HG03575 (cell line): ENCODE data around the gene PMFBP1.

ENCODE experiments used
- ATAC-seq: cut with Tn5 transposase; IDR thresholded peaks from one replicate; pipeline ENCODE4 v1.9.1; 2021; ENCODE audit not compliant: unreplicated experiment, insufficient number of reproducible peaks, low FRiP score; ENCODE audit errors: extremely low read depth

Gene PMFBP1

DNA sequence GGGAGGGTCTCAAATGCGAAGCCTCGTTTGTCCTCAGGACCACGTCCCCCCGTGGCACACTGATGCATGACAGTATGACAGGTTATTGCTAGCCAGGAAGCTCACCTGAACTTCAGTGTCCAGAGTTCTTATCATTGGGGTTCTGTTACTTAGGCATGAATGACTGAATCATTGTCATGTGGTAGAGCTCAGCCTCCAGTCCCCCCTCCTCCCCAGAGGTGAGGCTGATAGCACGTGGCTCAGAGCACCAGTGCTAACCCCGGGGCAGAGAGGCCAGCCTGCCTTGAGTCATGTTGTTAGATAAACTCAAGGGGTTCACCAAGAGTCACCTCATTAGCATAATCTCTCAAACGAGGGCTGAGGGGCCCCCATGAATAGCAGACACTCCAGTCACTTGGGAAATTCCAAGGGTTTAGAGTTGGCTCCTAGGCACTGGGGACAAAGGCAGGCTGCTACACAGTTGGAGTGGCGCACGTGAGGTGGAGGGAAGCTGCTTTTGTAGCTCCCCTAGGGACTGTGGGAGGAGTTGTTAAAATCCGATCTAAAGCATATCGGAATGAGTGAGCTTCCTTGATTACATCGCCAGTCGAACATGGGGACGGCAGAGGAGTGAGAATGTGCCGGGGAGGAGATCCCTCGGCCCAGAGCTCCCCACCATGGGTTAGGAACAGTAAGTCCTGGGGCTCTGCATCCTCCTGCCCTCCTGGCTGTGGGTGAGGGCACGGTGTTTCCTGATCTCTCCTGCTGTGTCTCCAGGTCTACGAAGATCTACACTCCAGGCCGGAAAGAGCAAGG lies 60.1 kb downstream of the PMFBP1 start:
- no peak for ATAC-seq

DNA sequence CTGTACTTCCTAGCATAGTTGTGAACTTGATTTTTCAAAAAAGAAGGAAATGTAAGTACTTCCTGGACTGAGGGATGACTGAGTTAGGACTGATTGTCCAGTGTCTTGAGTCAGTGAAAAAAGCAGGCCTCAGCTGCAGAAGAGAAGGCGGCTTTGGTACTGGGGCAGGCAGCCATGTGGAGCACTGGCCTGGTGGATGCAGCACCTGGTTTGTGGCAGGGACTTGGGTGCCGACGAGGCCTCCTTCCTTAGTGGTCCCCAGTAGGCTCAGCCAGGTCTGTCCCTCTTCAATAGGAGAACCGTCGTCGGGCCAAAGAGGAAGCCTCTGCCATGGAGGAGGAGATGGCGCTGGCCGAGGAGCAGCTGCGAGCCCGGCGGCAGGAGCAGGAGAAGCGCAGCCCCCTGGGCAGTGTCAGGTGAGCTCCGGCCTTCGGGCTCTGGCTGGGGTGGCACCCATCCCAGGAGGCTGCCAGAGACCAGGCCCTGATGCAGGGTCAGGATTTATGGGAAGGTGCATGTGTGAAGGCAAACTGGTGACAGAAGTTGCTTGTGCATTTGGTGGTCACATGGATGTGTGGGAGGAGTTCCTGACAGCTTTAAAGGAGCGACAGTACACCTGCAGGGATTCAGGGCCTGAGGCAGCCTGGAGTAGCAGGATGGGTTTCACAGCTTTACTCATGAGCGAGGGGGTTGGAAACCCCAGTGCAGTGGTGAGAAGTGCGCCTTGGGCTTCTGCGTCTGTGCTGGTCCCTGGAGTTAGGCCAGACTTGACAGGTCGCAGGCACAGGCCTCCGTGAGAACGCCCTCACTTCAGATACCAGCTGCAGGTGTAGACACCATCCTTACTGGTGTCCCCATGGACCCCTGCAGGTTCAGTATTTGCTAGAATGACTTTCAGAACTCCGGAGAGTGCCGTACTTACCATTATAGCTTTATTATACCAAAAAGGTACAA lies 61.0 kb downstream of the PMFBP1 start:
- no peak for ATAC-seq

DNA sequence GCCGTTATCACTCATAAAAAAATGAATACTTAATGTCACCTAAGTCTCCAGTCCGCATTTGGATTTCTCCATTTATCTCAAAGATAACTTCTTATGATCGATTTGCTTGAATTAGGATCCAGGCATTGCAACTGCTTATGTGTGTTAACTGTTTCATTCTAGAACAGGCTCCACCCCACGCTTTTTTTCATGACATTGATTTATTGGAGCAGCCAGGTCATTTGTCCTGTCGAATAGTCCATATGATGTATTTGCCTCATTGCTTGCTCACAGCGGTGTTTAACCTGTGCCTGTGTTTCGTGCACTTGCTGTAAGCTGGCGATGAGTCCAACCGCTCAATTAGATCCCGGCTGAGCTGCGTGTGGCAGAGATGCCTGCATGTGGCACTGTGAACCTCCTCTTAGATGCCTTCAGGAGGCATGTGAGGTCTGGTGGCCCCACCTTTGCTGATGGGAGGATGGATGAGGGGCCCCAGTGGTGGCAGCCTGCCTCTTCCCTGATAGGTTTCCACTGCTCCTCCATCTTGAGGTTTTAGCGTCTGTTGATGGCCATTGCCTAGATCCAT lies 61.9 kb downstream of the PMFBP1 start:
- no peak for ATAC-seq

GRCh38 chr16:72109300-72109699 lies 62.7 kb downstream of the PMFBP1 start:
- no peak for ATAC-seq

- no peak for ATAC-seq
Observed at GRCh38 chr16:72108353-72109102, 63.4 kb downstream of the PMFBP1 start.

DNA sequence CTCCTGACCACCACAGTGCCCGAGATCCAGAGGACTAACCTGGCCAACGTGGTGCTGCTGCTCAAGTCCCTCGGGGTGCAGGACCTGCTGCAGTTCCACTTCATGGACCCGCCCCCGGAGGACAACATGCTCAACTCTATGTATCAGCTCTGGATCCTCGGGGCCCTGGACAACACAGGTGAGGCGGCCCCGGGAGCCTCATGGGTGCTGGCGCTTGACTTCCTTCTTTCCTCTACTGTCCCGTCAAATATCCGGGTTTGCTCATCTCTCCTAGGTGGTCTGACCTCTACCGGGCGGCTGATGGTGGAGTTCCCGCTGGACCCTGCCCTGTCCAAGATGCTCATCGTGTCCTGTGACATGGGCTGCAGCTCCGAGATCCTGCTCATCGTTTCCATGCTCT lies 64.6 kb downstream of the PMFBP1 start:
- ATAC-seq = no peak

- no peak for ATAC-seq
Observed at GRCh38 chr16:72105978-72106377, 66.0 kb downstream of the PMFBP1 start.

- ATAC-seq = no peak
Observed at GRCh38 chr16:72104905-72105304, 67.0 kb downstream of the PMFBP1 start.

- ATAC-seq = no peak
Observed at GRCh38 chr16:72101195-72101594, 70.8 kb downstream of the PMFBP1 start.

DNA sequence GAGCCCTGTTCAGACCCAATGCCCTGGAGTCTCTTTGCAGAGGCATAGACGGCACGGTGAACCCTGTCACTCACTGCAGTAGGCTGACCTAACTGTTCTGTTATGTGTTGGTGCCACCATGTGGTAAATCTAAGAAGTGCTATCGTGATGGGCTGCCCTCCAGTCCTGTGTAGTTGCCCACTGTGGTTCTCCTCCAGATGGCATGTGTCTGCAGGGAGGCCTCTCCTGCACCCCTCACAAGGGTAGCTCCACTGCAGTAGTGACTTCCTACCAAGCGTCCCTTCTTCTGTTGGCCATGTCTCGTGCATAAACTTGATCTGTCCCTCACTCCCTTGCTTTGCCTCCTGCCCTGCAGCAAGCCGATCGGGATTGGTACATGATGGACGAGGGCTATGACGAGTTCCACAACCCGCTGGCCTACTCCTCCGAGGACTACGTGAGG lies 72.6 kb downstream of the PMFBP1 start:
- ATAC-seq = no peak

DNA sequence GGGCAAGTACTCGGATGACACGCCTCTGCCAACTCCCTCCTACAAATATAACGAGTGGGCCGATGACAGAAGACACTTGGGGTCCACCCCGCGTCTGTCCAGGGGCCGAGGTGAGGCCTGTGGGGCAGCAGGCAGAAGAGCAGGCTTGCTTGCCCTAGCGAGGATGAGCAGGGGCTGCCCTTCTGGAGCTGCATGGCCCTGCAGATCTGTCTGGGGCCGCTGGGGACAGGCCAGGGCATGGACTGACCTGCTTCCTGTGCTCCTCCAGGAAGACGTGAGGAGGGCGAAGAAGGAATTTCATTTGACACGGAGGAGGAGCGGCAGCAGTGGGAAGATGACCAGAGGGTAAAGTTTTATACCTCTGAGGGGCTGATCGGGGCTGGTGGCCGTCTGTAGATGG lies 73.0 kb downstream of the PMFBP1 start:
- no peak for ATAC-seq

GRCh38 chr16:72094266-72094610 lies 77.7 kb downstream of the PMFBP1 start:
- ATAC-seq = no peak

DNA sequence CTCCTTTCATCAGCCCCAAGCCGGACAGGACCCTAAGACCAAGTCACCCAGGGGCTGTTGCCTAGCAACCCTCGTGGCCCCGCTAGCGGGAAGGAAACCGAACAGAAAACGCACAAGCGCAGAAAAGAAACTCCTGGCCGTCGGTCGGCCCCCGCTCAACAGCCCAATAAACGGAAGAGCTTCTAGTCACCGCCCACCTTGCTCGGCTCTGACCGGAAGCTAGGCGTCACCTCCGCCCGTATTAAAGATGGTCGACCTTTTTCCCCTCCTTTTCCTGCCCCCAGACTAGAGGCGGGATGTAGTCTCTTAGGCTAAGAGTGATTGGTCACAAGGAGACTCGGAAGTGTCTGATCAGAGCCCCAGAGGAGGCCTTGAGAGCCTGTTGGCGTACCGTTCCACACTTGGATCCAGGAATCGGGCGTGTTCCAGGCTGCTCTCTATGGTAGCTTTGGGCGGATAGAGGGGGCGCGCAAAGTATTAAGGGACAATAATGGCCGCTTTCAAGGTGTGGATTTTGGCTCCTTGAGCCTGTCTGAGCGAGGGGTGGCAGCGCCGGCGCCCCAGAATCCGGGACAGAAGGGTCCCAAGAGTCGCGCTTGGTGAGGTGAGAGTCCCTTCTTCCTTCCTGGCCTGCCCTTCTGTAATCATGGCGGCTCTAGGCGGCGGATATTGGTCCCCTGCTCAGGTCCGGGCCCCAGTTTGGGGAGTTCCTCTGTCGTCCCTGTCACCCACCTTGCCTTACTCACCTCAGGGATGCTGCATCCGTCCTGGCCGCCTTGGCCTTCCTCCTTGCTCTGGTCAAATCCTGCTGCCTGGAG lies 78.3 kb downstream of the PMFBP1 start, which contains the start of the genes DHX38 and TXNL4B:
DHX38 (plus strand) TSS at position 400 of the 818 bp plus-strand sequence. CDS start 2,311 bp downstream, outside the sequence.
TXNL4B (minus strand) TSS at position 173 of the 818 bp plus-strand sequence. CDS start 2,871 bp downstream, outside the sequence.
- ATAC-seq = peak; percentile 97

- ATAC-seq = no peak
Observed at GRCh38 chr16:72092832-72093447, 79.0 kb downstream of the PMFBP1 start.

GRCh38 chr16:72091217-72091616 lies 80.7 kb downstream of the PMFBP1 start:
- no peak for ATAC-seq

- ATAC-seq = no peak
Observed at GRCh38 chr16:72085002-72085401, 87.0 kb downstream of the PMFBP1 start.

DNA sequence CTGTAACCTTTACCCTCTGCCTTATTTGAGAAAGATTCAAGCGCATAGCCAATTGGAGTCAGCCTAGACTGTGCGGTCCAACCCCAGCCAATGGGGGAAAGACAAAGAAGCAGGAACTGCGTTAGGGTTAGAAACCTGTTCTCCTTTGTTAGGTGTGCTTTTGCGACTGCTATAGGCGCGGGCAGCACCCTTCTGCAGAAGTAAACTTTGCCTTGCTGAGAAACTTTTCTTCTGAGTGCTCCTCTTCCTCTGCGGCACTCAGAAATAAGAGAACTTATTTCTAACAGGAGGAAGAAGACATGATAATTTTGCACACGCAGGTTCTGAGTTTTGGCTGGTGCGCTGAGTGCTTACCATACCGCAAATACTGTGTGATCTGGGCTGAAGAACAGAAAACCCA lies 87.5 kb downstream of the PMFBP1 start:
- ATAC-seq = no peak
